Activated naive CD4-positive, alpha-beta T cell treated with anti-CD3 and anti-CD28 coated beads, Interleukin-2, amount 50 U/mL, for 24 hours (primary cell): ENCODE data around the gene CCN5.

Source experiments
- H3K27ac Mint-ChIP-seq: one replicate; pipeline ENCODE4 v1.8.0; 2021; ENCODE audit warnings: mild to moderate bottlenecking, mixed read lengths
- H3K27me3 Mint-ChIP-seq: one replicate; pipeline ENCODE4 v1.8.0; 2021; ENCODE audit warnings: mixed read lengths
- H3K36me3 Mint-ChIP-seq: one replicate; pipeline ENCODE4 v1.8.0; 2021; ENCODE audit warnings: mixed read lengths
- H3K4me1 Mint-ChIP-seq: one replicate; pipeline ENCODE4 v1.8.0; 2021; ENCODE audit warnings: mixed read lengths
- H3K4me3 Mint-ChIP-seq: one replicate; pipeline ENCODE4 v1.8.0; 2021; ENCODE audit warnings: mild to moderate bottlenecking, mixed read lengths
- H3K9me3 Mint-ChIP-seq: one replicate; pipeline ENCODE4 v1.8.0; 2021; ENCODE audit warnings: mixed read lengths

Gene CCN5

DNA sequence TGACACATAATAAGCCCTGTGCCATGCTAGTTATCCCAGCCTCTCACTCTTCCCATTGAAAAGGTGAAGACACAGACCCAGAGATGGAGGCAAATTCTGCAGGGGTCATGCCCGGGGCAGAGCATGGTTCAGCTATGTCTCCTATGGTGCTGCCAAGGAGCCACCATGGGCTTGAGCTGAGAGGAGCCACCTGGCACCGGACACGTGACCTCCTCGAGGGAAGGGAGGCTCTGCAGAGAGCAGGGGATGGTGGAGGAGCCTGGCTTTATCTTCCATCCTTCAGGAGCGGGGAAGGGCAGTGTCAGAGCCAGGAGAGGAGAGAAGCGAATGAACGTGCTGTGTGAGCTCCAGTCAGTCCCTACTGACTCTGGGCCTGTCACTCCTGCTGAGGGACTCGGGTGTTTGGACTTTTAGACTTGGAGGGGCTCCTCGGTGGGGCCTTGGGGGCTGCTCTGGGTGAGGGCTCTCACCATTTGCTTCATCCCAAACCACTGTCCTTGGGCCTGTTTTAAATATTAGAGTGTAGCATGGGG lies 11.1 kb upstream of the CCN5 start:
- H3K4me1 Mint-ChIP-seq = no peaks in the 10 kb centered on the region
- H3K27me3 Mint-ChIP-seq = no peaks in the 10 kb centered on the region
- no peak overlapping the region for H3K4me3 Mint-ChIP-seq
- no peaks in the 10 kb centered on the region for H3K36me3 Mint-ChIP-seq
- no peaks in the 10 kb centered on the region for H3K9me3 Mint-ChIP-seq
- no peak overlapping the region for H3K27ac Mint-ChIP-seq

DNA sequence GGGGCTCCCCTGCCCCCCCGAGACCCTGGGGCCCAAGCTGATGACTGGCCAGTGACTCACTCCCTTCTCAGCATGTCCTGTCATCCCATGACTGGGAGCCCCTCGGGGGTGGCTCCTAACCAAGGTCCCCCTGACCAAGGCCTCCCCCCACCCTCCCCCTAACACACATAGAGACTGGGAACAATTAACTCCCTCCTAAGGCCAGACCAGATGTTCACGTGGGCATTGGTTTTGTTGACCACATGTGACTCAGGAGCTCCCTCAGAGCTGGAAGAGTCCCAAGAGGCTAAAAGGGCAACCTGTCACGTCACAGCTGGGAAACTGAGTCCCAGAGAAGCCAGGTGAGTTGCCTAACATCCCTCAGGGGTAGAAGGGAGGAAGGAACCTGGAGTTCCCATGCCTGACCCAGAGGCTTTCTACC lies 10.6 kb upstream of the CCN5 start:
- Mint-ChIP-seq H3K36me3 (no peaks in the 10 kb centered on the region), H3K4me3 (no peak overlapping the region), H3K4me1 (no peaks in the 10 kb centered on the region), H3K27ac (no peak overlapping the region), H3K9me3 (no peaks in the 10 kb centered on the region), H3K27me3 (no peaks in the 10 kb centered on the region)

DNA sequence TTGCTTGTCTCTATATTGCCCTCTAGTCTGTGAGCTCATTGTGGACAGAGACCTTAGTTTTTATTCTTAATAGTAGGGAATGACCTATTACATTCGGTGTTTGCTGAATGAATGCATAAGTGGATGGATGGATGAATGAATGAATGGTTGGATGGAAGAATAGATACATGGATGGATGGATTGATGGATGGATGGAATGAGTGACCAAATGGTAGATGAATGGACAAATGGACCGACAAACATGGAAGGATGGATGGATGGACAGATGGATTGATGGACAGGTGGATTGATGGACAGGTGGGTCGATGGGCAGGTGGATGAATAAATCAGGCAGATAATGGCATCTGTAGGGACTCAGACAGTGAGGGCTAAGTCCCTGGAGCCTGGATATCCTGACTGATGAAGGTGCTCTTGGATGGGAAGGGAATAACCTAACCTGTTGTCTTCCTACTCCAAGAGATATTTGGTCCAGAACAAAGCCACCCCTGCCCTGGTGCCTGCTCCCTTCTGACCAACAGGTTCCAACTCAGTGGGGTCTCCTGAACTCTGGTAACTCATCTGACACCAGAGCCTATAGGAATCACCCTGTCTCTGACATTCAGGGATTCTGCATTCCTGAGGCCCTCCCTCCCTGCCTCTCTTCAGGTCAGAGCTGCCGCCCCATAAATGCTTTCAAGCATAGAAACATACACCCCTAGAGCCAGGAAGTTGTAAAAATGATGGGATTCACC lies 9.6 kb upstream of the CCN5 start:
- Mint-ChIP-seq H3K27ac (no peak overlapping the region), H3K36me3 (no peaks in the 10 kb centered on the region), H3K27me3 (no peaks in the 10 kb centered on the region), H3K9me3 (no peaks in the 10 kb centered on the region), H3K4me3 (no peak overlapping the region), H3K4me1 (no peaks in the 10 kb centered on the region)

DNA sequence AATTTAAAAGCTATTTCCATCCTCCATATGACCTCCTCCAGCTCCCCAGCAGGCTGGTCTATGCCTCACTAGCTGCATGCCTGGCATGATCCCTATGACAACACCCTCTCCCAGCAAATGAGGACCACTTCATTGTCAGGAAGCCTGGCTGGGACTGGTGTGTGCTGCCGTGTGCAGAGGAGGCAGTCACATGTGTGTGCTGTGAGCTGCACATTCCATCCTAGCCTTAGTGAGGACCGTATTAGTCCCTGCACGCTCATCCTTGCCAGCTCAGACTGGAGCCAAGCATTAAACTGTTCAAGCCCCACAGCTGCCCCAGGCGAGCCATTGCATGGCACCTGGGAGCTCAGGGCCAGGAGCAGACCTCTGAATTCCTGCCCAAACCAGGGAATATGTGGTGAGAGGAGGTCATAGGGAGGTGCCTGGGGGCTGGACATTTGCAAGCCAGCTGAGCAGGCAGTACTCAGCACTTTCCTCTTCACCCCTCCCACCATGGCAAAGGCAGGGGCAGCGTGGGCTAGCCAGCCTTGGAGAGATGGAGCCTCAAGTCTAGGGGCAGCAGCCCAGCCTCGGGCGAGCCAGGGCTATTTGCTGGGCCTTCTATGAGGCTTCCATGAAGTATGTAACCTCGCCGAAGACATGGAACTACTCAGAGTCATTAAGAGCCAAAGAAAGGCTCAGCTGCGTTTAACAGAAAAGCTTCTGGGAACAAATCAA lies 8.7 kb upstream of the CCN5 start:
- H3K36me3 Mint-ChIP-seq = no peaks in the 10 kb centered on the region
- no peaks in the 10 kb centered on the region for H3K4me1 Mint-ChIP-seq
- no peak overlapping the region for H3K27ac Mint-ChIP-seq
- H3K9me3 Mint-ChIP-seq = no peaks in the 10 kb centered on the region
- H3K4me3 Mint-ChIP-seq = no peak overlapping the region
- no peaks in the 10 kb centered on the region for H3K27me3 Mint-ChIP-seq

DNA sequence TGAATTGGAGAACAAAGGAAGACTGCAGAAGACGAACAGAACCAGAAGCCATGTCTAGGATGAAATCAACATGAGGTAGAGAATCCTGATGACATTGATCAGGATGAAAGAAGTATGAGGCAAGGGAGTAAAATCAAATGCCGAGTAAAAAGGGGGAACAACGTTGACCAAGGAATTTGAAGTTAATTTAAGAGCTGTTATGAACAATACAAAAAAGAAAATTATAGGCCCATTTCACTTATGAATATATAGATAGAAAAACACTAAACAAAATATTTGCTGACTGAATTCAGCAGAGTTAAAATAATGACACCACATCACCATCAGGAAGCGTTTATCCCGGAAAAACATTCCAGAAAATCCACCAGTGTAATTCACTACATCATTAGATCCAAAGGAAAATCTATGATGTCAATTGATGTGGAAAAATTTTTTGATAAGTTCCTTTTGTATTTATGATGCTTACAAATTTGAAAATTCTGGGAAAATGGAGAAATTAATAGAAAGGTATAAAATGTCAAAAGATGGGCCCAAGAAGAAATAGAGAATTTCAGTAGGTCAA lies 8.1 kb upstream of the CCN5 start:
- Mint-ChIP-seq H3K9me3 (no peaks in the 10 kb centered on the region), H3K4me3 (no peak overlapping the region), H3K27ac (no peak overlapping the region), H3K27me3 (no peaks in the 10 kb centered on the region), H3K4me1 (no peaks in the 10 kb centered on the region), H3K36me3 (no peaks in the 10 kb centered on the region)

DNA sequence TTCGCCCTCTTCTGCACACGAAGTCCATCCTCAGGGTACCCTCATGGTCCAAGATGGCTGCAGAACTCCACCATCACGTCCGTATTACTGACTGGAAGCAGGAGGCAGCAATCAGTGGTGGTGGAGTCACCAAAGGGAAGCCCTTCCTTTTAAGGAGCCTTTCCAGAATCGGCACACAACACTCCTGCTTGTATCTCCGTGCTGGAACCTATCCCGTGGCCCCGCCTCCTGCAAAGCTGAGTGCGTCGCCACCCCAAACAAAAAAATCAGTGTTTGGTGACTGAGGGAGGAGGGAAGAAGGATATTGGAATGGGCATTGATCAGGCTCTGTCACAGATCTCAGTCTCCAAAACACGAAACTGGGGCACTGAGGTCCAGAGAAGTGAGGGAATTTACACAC lies 5.8 kb upstream of the CCN5 start:
- H3K4me1 Mint-ChIP-seq = no peaks in the 10 kb centered on the region
- H3K36me3 Mint-ChIP-seq = no peaks in the 10 kb centered on the region
- no peak overlapping the region for H3K4me3 Mint-ChIP-seq
- H3K27ac Mint-ChIP-seq = no peak overlapping the region
- no peaks in the 10 kb centered on the region for H3K9me3 Mint-ChIP-seq
- no peaks in the 10 kb centered on the region for H3K27me3 Mint-ChIP-seq

DNA sequence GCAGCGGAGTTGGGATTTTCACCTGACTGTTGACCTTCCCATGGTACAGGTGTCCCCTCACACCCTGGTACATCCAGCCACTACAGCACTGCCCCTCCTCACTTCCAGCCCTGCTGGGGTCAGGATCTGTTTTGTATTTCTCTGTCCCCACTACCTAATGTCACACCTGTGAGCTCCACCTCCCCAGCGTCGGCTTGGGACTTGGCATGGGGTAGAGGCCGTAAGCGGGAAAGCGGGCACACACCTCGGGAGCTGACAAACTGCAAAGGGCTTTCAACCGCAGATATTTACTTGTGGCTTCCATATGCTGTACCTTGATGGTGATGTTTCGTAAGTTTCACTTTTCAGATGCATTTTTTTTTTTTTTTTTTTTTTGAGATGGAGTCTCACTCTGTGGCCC lies 5.4 kb upstream of the CCN5 start:
- no peak overlapping the region for H3K27ac Mint-ChIP-seq
- H3K9me3 Mint-ChIP-seq = no peaks in the 10 kb centered on the region
- no peak overlapping the region for H3K4me3 Mint-ChIP-seq
- no peaks in the 10 kb centered on the region for H3K4me1 Mint-ChIP-seq
- H3K27me3 Mint-ChIP-seq = no peaks in the 10 kb centered on the region
- no peaks in the 10 kb centered on the region for H3K36me3 Mint-ChIP-seq

DNA sequence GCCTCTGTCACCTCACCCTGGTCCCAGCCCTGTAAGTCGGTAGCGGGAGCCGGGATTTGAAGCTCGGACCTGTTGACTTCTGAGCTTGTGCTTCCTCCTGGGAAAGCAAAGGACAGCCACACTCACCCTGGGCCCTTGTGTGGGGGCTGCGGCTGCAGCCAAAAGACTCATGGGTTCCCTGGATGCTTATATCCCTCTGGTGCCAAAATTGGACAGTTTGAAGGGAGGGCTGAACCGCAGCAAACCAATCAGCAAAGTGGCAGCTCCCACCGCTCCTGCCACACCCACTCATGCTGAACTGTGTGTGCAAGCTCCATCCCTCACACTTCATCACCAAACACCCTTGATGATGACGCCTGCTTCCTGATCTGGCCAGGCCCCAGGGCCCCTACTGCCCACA lies 3.9 kb upstream of the CCN5 start:
- H3K27me3 Mint-ChIP-seq = no peaks in the 10 kb centered on the region
- H3K9me3 Mint-ChIP-seq = no peaks in the 10 kb centered on the region
- H3K4me3 Mint-ChIP-seq = no peak overlapping the region
- no peak overlapping the region for H3K27ac Mint-ChIP-seq
- no peaks in the 10 kb centered on the region for H3K36me3 Mint-ChIP-seq
- no peaks in the 10 kb centered on the region for H3K4me1 Mint-ChIP-seq

DNA sequence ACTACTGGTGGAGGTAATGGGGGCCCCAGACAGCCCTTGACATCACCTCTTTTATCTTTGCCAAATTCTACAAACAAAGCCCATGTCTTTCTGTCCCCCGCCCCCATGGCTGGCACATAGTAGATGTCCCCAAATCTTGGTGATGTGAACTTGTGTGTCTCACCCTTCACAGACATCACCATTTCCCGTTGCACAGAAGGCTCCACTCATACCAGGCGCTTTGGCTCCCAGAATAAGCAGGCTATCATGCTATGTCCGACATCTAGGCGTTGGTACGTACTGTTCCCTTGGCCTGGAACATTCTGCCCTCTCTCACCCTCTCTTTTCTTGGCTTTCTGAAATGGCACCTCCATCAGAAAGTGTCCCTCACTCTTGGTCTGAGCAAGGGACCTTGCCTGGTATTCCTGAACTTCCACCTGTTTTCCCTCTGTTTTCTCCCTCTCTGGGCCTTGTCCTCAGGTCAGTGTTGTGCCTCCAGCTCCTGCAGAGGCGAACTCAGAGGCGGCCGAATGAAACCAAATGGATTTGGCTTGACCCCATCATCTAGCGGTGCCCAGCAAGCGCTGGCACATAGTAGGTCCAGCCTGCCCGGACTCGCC lies 968 bp upstream of the CCN5 start:
- Mint-ChIP-seq H3K9me3 (no peaks in the 10 kb centered on the region), H3K27me3 (no peaks in the 10 kb centered on the region), H3K4me3 (no peak overlapping the region), H3K36me3 (no peaks in the 10 kb centered on the region), H3K4me1 (no peaks in the 10 kb centered on the region), H3K27ac (no peak overlapping the region)

DNA sequence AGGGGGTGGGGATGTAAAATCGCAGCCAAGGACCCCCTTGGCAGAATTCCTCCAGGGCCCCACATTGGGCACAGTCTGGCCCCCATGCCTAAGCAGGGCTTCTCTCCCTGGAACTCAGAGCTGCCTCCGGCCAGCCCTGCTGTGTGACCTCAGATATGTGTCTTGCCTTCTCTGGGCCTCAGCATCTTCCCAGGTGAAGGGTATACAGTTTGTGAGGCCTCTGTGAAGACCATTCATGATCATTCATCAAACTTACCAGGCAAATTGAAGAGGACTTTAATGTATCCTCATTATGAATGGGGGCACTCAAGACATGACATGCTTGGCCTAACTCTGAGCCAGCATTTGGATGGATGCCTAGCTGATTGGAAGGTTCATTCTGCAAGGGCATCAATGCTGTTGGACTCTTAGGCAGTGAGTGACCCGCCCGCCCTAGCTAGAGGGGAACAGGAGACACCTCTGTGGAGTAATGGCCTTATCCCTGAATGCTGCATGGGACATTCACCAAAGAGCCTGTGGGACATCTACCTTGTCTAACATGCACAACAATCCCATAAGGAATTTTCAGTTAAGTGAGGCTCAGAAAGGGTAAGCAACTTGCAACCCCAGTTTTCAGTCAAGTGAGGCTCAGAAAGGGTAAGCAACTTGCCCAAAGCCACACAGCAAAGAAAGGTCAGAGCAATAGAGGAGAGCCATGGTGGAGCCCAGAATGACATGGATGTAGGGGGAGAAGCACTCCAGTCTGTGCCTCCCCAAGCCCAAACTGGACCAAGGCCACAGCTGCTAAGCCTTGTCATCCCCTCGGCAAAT lies 535 bp downstream of the CCN5 start:
- Mint-ChIP-seq H3K9me3 (no peaks in the 10 kb centered on the region), H3K27ac (no peak overlapping the region), H3K4me1 (no peaks in the 10 kb centered on the region), H3K4me3 (no peak overlapping the region), H3K36me3 (no peaks in the 10 kb centered on the region), H3K27me3 (no peaks in the 10 kb centered on the region)

DNA sequence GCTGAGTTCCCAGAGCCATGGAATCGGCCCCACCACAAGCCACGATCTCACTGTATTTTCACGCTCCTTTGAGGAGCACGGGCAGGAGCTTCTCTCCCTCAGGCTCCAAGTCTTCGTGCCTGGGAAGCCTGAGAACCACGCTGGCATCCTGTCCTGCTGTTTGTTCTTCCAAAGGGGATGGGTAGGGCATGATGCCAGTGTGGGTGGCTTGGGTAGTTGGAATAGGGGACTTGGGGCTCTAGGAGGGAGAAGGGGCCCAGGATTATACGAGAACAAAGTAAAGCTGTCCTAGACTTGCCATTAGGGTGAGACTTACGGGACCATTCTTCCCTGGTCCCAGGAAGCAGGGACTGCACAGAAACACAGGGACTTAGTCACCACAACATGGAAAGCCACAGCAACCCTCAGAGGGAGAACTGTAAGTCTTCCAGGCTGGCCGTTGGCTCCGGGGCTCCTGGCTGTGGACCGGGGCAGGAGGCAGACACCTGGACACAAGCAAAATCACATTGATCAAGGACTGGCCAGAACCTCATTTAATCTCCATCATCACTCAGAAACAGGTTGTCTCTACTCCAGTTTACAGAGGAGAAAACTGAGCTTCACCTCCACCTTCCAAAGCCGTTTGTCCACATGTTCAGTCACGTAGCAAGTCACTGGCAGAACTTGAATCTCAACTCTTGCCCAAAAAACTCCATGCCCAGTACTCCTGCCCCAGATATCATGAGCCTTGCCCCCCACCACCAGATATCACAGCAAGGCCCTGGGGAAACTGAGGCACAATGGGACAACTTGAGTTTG lies 1.3 kb downstream of the CCN5 start:
- no peaks in the 10 kb centered on the region for H3K27me3 Mint-ChIP-seq
- no peaks in the 10 kb centered on the region for H3K9me3 Mint-ChIP-seq
- H3K4me3 Mint-ChIP-seq = no peak overlapping the region
- H3K27ac Mint-ChIP-seq = no peak overlapping the region
- H3K36me3 Mint-ChIP-seq = no peaks in the 10 kb centered on the region
- H3K4me1 Mint-ChIP-seq = no peaks in the 10 kb centered on the region

DNA sequence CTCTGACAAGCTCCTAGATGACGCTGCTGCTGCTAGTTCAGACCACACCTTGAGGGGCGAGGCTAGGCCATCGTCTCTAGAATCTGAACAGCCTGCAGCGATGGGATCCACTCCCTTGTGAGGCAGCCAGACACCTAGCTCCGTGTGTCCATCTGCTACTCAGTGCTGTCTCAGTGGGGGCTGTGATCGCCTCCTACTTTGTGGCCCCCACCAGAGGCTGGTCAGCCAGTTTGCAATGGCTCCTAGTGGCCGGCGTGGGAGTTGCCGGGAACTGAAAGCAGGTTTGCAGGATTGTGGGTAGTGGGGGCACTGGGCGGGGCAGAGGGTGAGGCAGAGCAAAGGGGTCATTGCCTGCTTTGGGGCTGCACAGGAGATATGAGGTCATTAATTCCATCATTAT lies 2.8 kb downstream of the CCN5 start:
- no peaks in the 10 kb centered on the region for H3K36me3 Mint-ChIP-seq
- H3K4me3 Mint-ChIP-seq = no peak overlapping the region
- H3K9me3 Mint-ChIP-seq = no peaks in the 10 kb centered on the region
- H3K4me1 Mint-ChIP-seq = no peaks in the 10 kb centered on the region
- no peaks in the 10 kb centered on the region for H3K27me3 Mint-ChIP-seq
- no peak overlapping the region for H3K27ac Mint-ChIP-seq

DNA sequence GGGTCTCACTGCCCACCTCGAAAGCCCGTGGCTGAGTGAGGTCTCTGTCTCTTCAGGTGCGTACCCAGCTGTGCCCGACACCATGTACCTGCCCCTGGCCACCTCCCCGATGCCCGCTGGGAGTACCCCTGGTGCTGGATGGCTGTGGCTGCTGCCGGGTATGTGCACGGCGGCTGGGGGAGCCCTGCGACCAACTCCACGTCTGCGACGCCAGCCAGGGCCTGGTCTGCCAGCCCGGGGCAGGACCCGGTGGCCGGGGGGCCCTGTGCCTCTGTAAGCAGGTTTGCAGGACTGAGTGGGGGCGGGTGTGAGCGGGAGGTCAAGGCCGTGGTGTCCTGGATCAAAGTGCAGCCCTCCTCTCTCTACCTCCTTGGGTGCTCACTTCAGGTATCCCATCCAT lies 4.7 kb downstream of the CCN5 start:
- no peaks in the 10 kb centered on the region for H3K9me3 Mint-ChIP-seq
- H3K36me3 Mint-ChIP-seq = no peaks in the 10 kb centered on the region
- no peaks in the 10 kb centered on the region for H3K4me1 Mint-ChIP-seq
- no peak overlapping the region for H3K4me3 Mint-ChIP-seq
- H3K27ac Mint-ChIP-seq = no peak overlapping the region
- no peaks in the 10 kb centered on the region for H3K27me3 Mint-ChIP-seq

DNA sequence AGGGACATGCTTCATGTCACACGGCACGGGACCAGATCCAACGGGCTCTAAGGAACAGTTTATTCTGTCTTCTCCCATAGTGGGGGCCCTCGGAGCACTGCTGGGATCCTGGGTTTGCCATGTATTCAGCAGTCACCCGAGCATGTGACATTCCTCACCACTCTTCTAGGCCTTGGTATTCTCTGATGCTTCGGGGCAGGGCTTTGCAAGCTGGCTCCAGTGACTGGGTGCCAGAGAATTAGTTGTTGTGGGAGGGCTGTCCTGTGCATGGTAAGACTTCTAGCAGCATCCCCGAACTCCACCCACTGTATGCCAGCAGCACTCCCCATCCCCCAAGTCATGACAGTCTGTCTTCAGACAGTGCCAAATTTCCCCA lies 5.4 kb downstream of the CCN5 start:
- no peaks in the 10 kb centered on the region for H3K36me3 Mint-ChIP-seq
- H3K4me3 Mint-ChIP-seq = no peak overlapping the region
- no peaks in the 10 kb centered on the region for H3K27me3 Mint-ChIP-seq
- no peaks in the 10 kb centered on the region for H3K4me1 Mint-ChIP-seq
- no peak overlapping the region for H3K27ac Mint-ChIP-seq
- H3K9me3 Mint-ChIP-seq = no peaks in the 10 kb centered on the region
